Caco-2 (cell line): ENCODE data around the gene TRUB1. TPM values are rescaled to one million over a fixed set of nuclear protein-coding genes. Genes with fewer than 3 reads are reported as not detected.

Experiments
- BruUV-seq: library from RNA; stranded (reverse); fragments of 400-500 nt; replicated peaks from 2 replicates; lab custom pipeline; 2021; lab: Mats Ljungman, UMichigan
- CTCF ChIA-PET: fragments of 300-600 bp; sonication (Branson Sonifier 250); formaldehyde crosslinking; loops from one replicate; lab custom pipeline; 2022; ENCODE audit warnings: antibody characterized with exemption; lab: Charles Lee
- POLR2A ChIA-PET: fragments of 300-600 bp; sonication (Branson Sonifier 250); formaldehyde crosslinking; loops from one replicate; lab custom pipeline; 2022; ENCODE audit warnings: antibody characterized with exemption; lab: Charles Lee
- DNase-seq, 2 experiments: peaks; one replicate each; pipeline versions ENCODE4 v3.0.0 to v3.0.0-alpha.2; 2020 to 2022
- H3K27me3 ChIP-seq: replicated peaks from 2 replicates; pipeline ENCODE4 v1.6.0; 2011; ENCODE audit warnings: low read length; ENCODE audit not compliant: control insufficient read depth, insufficient read depth
- H3K36me3 ChIP-seq: 2 replicates; pipeline ENCODE4 v1.5.1; 2011; ENCODE audit warnings: low read length; ENCODE audit not compliant: control insufficient read depth, insufficient read depth
- H3K4me1 ChIP-seq: fragments of 250-450 bp; sonication (Bioruptor Pico); 2 replicates; pipeline ENCODE4 v1.5.1; 2020; ENCODE audit warnings: mild to moderate bottlenecking
- H3K4me3 ChIP-seq: 2 replicates; pipeline ENCODE4 v1.5.1; 2011; ENCODE audit warnings: low read depth, mild to moderate bottlenecking, control low read depth, low read length
- H3K9me3 ChIP-seq: fragments of 250-450 bp; sonication (Bioruptor Pico); 2 replicates; pipeline ENCODE4 v1.5.1; 2020; ENCODE audit warnings: mild to moderate bottlenecking, moderate library complexity
- H3K27ac Mint-ChIP-seq: one replicate; pipeline ENCODE4 v1.8.0; 2022; ENCODE audit warnings: mixed read lengths; ENCODE audit not compliant: unreplicated experiment
- H3K27me3 Mint-ChIP-seq: one replicate; pipeline ENCODE4 v1.8.0; 2022; ENCODE audit warnings: mixed read lengths; ENCODE audit not compliant: insufficient read depth, unreplicated experiment
- H3K36me3 Mint-ChIP-seq: one replicate; pipeline ENCODE4 v1.8.0; 2022; ENCODE audit warnings: mild to moderate bottlenecking, mixed read lengths; ENCODE audit not compliant: insufficient read depth, unreplicated experiment
- H3K4me1 Mint-ChIP-seq: one replicate; pipeline ENCODE4 v1.8.0; 2022; ENCODE audit warnings: low read depth, mixed read lengths; ENCODE audit not compliant: unreplicated experiment
- H3K4me3 Mint-ChIP-seq: one replicate; pipeline ENCODE4 v1.8.0; 2022; ENCODE audit warnings: mild to moderate bottlenecking, moderate library complexity, mixed read lengths; ENCODE audit not compliant: unreplicated experiment
- H3K9me3 Mint-ChIP-seq: one replicate; pipeline ENCODE4 v1.8.0; 2022; ENCODE audit warnings: mixed read lengths; ENCODE audit not compliant: unreplicated experiment
- intact Hi-C: fragments of 100-400 bp; cut with micrococcal nuclease; formaldehyde crosslinking; loops from one replicate; pipeline ENCODE4 v1.10.0; 2022; ENCODE audit not compliant: unreplicated experiment
- total RNA-seq: library from RNA; stranded (reverse); gene quantifications from 2 replicates; pipeline ENCODE4 v1.2.3, GENCODE V29; 2022
- TF ChIP-seq, protein P1 (sequence below), 2 experiments: fragments of 200-600 bp in 1 of 2; IDR thresholded peaks; 1 replicate in 1 of 2; 2 replicates in 1 of 2; pipeline versions ENCODE4 v1.5.1 to v1.8.0; 2011 to 2022; ENCODE audit warnings: antibody characterized with exemption in 1 of 2, control low read depth in 1 of 2, inconsistent platforms in 1 of 2, low read depth in 1 of 2, low read length in 1 of 2, mild to moderate bottlenecking in 1 of 2, moderate library complexity in 1 of 2; ENCODE audit not compliant: insufficient read depth in 1 of 2, severe bottlenecking in 1 of 2, unreplicated experiment in 1 of 2

The TRUB1 gene
- total RNA-seq, 1 experiment from 2014 or later: 22.0 TPM

DNA sequence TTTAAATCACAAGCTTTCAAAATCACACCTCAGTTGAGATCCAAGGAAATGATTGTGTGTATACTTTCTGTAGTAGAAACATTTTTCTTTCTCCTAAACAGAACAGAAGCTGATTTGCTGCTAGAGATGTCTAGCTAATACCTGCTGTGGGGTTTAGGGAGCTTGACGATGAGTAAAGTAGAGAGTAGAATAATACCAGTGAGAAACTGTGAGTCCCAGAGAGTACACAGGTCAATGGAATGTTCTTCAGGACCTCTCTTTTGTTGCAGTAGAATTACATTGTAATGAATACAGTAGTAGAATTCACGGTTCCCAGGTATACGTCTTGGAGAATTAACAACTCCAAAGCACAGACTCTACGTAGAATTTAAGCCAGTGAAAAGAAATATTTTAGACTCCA is 18.0 kb downstream of the TRUB1 start:
- Histone ChIP-seq H3K4me3 (no peak overlapping the region), H3K9me3 (no peaks in the 10 kb centered on the region), H3K27me3 (no peaks in the 10 kb centered on the region), H3K36me3 (no peaks in the 10 kb centered on the region), H3K4me1 (no peaks in the 10 kb centered on the region)
- no peak for DNase-seq
- TF ChIP-seq, protein P1, sequence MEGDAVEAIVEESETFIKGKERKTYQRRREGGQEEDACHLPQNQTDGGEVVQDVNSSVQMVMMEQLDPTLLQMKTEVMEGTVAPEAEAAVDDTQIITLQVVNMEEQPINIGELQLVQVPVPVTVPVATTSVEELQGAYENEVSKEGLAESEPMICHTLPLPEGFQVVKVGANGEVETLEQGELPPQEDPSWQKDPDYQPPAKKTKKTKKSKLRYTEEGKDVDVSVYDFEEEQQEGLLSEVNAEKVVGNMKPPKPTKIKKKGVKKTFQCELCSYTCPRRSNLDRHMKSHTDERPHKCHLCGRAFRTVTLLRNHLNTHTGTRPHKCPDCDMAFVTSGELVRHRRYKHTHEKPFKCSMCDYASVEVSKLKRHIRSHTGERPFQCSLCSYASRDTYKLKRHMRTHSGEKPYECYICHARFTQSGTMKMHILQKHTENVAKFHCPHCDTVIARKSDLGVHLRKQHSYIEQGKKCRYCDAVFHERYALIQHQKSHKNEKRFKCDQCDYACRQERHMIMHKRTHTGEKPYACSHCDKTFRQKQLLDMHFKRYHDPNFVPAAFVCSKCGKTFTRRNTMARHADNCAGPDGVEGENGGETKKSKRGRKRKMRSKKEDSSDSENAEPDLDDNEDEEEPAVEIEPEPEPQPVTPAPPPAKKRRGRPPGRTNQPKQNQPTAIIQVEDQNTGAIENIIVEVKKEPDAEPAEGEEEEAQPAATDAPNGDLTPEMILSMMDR (IDR thresholded peaks at IDR 0.05; ENCODE audit: insufficient read depth in 1 of 2, low read depth in 1 of 2, low read length in 1 of 2, severe bottlenecking in 1 of 2, unreplicated experiment in 1 of 2): no peak
- H3K9me3 Mint-ChIP-seq: no peaks in the 10 kb centered on the region
- H3K4me1 Mint-ChIP-seq: no peaks in the 10 kb centered on the region
- no TSS peak for BruUV-seq
- H3K27me3 Mint-ChIP-seq: no peaks in the 10 kb centered on the region
- ChIA-PET POLR2A (no interaction called here), CTCF (interaction anchor here (0.6 kb wide), 1 partner anchor 20 kb away, joined by 4 read pairs; no protein-coding TSS in a partner anchor)
- no peak overlapping the region for H3K27ac Mint-ChIP-seq
- H3K36me3 Mint-ChIP-seq: peaks cover 22% of the 10 kb centered on the region
- H3K4me3 Mint-ChIP-seq: no peak overlapping the region
- intact Hi-C loops: no loop called here

DNA sequence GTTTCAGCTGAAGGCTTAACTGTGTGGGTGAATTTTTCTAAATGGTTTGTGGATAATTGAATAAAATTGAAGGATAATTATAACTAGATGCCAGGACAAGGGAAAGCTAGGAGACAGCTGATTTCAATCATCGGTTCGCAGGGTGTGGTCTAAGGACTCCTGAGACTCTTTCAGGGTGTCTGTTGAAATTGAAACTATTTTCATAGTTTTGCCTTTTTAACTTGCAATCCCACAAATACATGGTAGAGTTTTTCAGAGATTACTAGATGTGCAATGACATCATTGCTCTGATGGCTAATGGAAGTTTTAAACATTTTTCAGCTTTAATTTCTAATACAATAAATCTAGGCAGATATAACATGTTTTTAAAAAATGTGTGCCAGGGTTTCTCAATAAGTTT is 18.5 kb downstream of the TRUB1 start:
- peaks cover 20% of the 10 kb centered on the region for H3K36me3 Mint-ChIP-seq
- ChIA-PET CTCF (no interaction called here), POLR2A (no interaction called here)
- no peaks in the 10 kb centered on the region for H3K4me1 Mint-ChIP-seq
- H3K27ac Mint-ChIP-seq: no peak overlapping the region
- Histone ChIP-seq H3K4me1 (no peaks in the 10 kb centered on the region), H3K27me3 (no peaks in the 10 kb centered on the region), H3K4me3 (no peak overlapping the region), H3K36me3 (no peaks in the 10 kb centered on the region), H3K9me3 (no peaks in the 10 kb centered on the region)
- no peak for DNase-seq
- intact Hi-C loops: no loop called here
- no peaks in the 10 kb centered on the region for H3K9me3 Mint-ChIP-seq
- TF ChIP-seq, protein P1 (IDR thresholded peaks at IDR 0.05; ENCODE audit: insufficient read depth in 1 of 2, low read depth in 1 of 2, low read length in 1 of 2, severe bottlenecking in 1 of 2, unreplicated experiment in 1 of 2): no peak
- BruUV-seq: no TSS peak
- no peak overlapping the region for H3K4me3 Mint-ChIP-seq
- no peaks in the 10 kb centered on the region for H3K27me3 Mint-ChIP-seq

DNA sequence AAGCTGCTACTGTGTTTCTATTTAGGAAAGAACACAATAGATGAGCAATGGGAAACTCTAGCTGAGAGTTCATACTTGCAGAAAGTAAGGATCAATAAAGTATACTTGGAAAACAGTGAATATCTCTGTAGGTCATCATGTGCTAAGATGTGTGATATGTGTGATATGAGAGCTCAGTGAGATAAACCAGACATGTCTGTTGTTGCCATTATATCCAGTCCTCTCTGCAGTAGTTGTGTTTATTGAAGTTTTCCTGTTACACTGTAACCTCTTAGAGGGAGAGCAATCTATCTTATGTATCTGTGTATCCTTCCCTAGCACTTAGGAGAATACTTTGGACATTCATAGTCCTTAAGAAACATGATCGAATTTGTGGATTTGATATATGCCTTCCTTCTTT is 19.1 kb downstream of the TRUB1 start:
- intact Hi-C loops: no loop called here
- ChIA-PET POLR2A (no interaction called here), CTCF (no interaction called here)
- no peaks in the 10 kb centered on the region for H3K4me1 ChIP-seq
- no TSS peak for BruUV-seq
- Mint-ChIP-seq H3K27me3 (no peaks in the 10 kb centered on the region), H3K4me3 (no peak overlapping the region), H3K27ac (no peak overlapping the region), H3K9me3 (no peaks in the 10 kb centered on the region), H3K36me3 (peaks cover 15% of the 10 kb centered on the region), H3K4me1 (no peaks in the 10 kb centered on the region)
- H3K27me3 ChIP-seq: no peaks in the 10 kb centered on the region
- H3K9me3 ChIP-seq: no peaks in the 10 kb centered on the region
- no peak for DNase-seq
- H3K4me3 ChIP-seq: no peak overlapping the region
- TF ChIP-seq, protein P1 (IDR thresholded peaks at IDR 0.05; ENCODE audit: insufficient read depth in 1 of 2, low read depth in 1 of 2, low read length in 1 of 2, severe bottlenecking in 1 of 2, unreplicated experiment in 1 of 2): no peak
- H3K36me3 ChIP-seq: no peaks in the 10 kb centered on the region
